NCI-H1436 treated with DMSO at 0.1 percent for 48 hours (cell line): ENCODE measurements around the gene ANGPT4.

Source experiments
- DNase-seq: peaks from one replicate; lab custom pipeline; 2025; lab: John Stamatoyannopoulos, UW

The ANGPT4 gene

GRCh38 chr20:939606-940005 is 23.5 kb upstream of the ANGPT4 start:
- DNase-seq = no peak

GRCh38 chr20:934186-934840 is 18.2 kb upstream of the ANGPT4 start:
- no peak for DNase-seq

- no peak for DNase-seq
Measured at GRCh38 chr20:933029-933428, 16.9 kb upstream of the ANGPT4 start.

GRCh38 chr20:931401-931800 is 15.3 kb upstream of the ANGPT4 start:
- DNase-seq = no peak

GRCh38 chr20:926670-927069 is 10.5 kb upstream of the ANGPT4 start:
- no peak for DNase-seq

GRCh38 chr20:925516-925915 is 9.4 kb upstream of the ANGPT4 start:
- DNase-seq = no peak

GRCh38 chr20:924639-925038 is 8.5 kb upstream of the ANGPT4 start:
- DNase-seq = no peak

GRCh38 chr20:922781-923180 is 6.6 kb upstream of the ANGPT4 start:
- no peak for DNase-seq

- DNase-seq = no peak
Measured at GRCh38 chr20:921068-921467, 4.9 kb upstream of the ANGPT4 start.

GRCh38 chr20:920311-920710 is 4.2 kb upstream of the ANGPT4 start:
- no peak for DNase-seq

GRCh38 chr20:919491-919916 is 3.4 kb upstream of the ANGPT4 start:
- no peak for DNase-seq

GRCh38 chr20:917416-917815 is 1.3 kb upstream of the ANGPT4 start:
- DNase-seq = no peak

GRCh38 chr20:916825-917224 is 691 bp upstream of the ANGPT4 start:
- no peak for DNase-seq

- no peak for DNase-seq
Measured at GRCh38 chr20:914727-915498, 1.2 kb downstream of the ANGPT4 start.

GRCh38 chr20:913306-913849 is 2.8 kb downstream of the ANGPT4 start:
- DNase-seq = no peak

GRCh38 chr20:911882-912600 is 4.1 kb downstream of the ANGPT4 start:
- DNase-seq = no peak

- no peak for DNase-seq
Measured at GRCh38 chr20:910870-911770, 5.0 kb downstream of the ANGPT4 start.

GRCh38 chr20:910132-910869 is 5.8 kb downstream of the ANGPT4 start:
- DNase-seq = no peak

- DNase-seq = no peak
Measured at GRCh38 chr20:909641-910040, 6.5 kb downstream of the ANGPT4 start.

- no peak for DNase-seq
Measured at GRCh38 chr20:906703-907270, 9.3 kb downstream of the ANGPT4 start.
